ENCODE data around the gene MTMR12. TPM values are rescaled to one million over a fixed set of nuclear protein-coding genes. Genes with fewer than 3 reads are reported as not detected.
"Not testable (repeated sequence)": the region's sequence is repeated elsewhere in the genome, so short reads cannot be mapped to it uniquely, and the experiment has no call there.

Gene MTMR12
- total and polyA plus RNA-seq, 4 donors, result 7.8 to 43.3 (median 23.8) TPM

GRCh38 chr5:32323741-32324140, 11.0 kb upstream of the MTMR12 start:
- WGBS, 2 donors, result 83 to 88% methylated on average over 8 of the region's 8 CpGs
- ATAC-seq (ENCODE audit: insufficient read depth, low FRiP score) (no peak), DNase-seq (no peak)
- no peak overlapping the region for H3K9ac ChIP-seq (ENCODE audit: insufficient read depth in 1 of 2, low read length in 2 of 2)
- peaks cover 0 to 3% (median 0%) of the 10 kb centered on the region in 4 donors for H3K9me3 ChIP-seq (ENCODE audit: control insufficient read depth in 4 of 4, insufficient read depth in 3 of 4, low read length in 3 of 4)
- peaks cover 0 to 3% (median 0%) of the 10 kb centered on the region in 5 donors for H3K4me1 ChIP-seq (ENCODE audit: control insufficient read depth in 5 of 5, insufficient read depth in 5 of 5, low read length in 5 of 5)
- H3K27ac ChIP-seq (ENCODE audit: low read depth in 1 of 2, low read length in 1 of 2), result no peak overlapping the region
- no peak overlapping the region for H3K4me3 ChIP-seq
- TF ChIP-seq, protein P1, sequence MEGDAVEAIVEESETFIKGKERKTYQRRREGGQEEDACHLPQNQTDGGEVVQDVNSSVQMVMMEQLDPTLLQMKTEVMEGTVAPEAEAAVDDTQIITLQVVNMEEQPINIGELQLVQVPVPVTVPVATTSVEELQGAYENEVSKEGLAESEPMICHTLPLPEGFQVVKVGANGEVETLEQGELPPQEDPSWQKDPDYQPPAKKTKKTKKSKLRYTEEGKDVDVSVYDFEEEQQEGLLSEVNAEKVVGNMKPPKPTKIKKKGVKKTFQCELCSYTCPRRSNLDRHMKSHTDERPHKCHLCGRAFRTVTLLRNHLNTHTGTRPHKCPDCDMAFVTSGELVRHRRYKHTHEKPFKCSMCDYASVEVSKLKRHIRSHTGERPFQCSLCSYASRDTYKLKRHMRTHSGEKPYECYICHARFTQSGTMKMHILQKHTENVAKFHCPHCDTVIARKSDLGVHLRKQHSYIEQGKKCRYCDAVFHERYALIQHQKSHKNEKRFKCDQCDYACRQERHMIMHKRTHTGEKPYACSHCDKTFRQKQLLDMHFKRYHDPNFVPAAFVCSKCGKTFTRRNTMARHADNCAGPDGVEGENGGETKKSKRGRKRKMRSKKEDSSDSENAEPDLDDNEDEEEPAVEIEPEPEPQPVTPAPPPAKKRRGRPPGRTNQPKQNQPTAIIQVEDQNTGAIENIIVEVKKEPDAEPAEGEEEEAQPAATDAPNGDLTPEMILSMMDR (IDR thresholded peaks at IDR 0.05; ENCODE audit: control extremely low read depth, extremely low read depth), result no peak
- no peaks in the 10 kb centered on the region for H3K36me3 ChIP-seq (ENCODE audit: control insufficient read depth in 4 of 4, insufficient read depth in 4 of 4, low read length in 4 of 4)
- no peaks in the 10 kb centered on the region for H3K27me3 ChIP-seq (ENCODE audit: control insufficient read depth in 3 of 3, insufficient read depth in 3 of 3, low read length in 2 of 3)

- ATAC-seq (ENCODE audit: insufficient read depth, low FRiP score), result no peak
- TF ChIP-seq, protein P1 (IDR thresholded peaks at IDR 0.05; ENCODE audit: control extremely low read depth, extremely low read depth), result no peak
- no peaks in the 10 kb centered on the region for H3K27me3 ChIP-seq (ENCODE audit: control insufficient read depth in 3 of 3, insufficient read depth in 3 of 3, low read length in 2 of 3)
Measured at GRCh38 chr5:32322882-32323281, 10.1 kb upstream of the MTMR12 start.

DNA sequence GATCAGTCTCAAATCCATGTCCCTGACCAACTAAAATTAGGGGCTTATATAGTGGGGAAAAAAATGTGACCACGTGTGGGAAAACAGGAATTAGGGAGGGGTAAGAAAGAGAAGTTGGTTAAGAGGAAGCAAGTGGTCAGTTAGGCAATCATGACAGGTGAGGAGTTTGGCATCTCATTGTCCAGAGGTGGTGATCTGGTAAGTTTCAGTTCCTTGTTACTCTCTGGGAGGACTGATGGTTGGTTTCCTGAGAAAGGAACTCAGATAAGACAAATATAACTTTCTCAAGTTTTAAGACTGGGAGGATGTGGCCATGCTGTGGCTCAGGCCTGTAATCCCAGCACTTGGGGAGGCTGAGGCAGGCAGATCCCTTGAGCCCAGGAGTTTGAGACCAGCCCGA, 9.0 kb upstream of the MTMR12 start:
- H3K9me3 ChIP-seq (ENCODE audit: control insufficient read depth in 4 of 4, insufficient read depth in 3 of 4, low read length in 3 of 4); H3K36me3 ChIP-seq (ENCODE audit: control insufficient read depth in 4 of 4, insufficient read depth in 4 of 4, low read length in 4 of 4); ATAC-seq (ENCODE audit: insufficient read depth, low FRiP score); DNase-seq; H3K27me3 ChIP-seq (ENCODE audit: control insufficient read depth in 3 of 3, insufficient read depth in 3 of 3, low read length in 2 of 3); H3K4me3 ChIP-seq; H3K4me1 ChIP-seq (ENCODE audit: control insufficient read depth in 5 of 5, insufficient read depth in 5 of 5, low read length in 5 of 5); H3K27ac ChIP-seq (ENCODE audit: low read depth in 1 of 2, low read length in 1 of 2); H3K9ac ChIP-seq (ENCODE audit: insufficient read depth in 1 of 2, low read length in 2 of 2): not testable (repeated sequence)
- WGBS, 2 donors, result 75 to 87% methylated on average over 2 of the region's 2 CpGs

More at GRCh38 chr5:32322882-32323281, 10.1 kb upstream of the MTMR12 start:
- peaks cover 0 to 3% (median 0%) of the 10 kb centered on the region in 4 donors for H3K9me3 ChIP-seq (ENCODE audit: control insufficient read depth in 4 of 4, insufficient read depth in 3 of 4, low read length in 3 of 4)
- no peak for DNase-seq
- H3K27ac ChIP-seq (ENCODE audit: low read depth in 1 of 2, low read length in 1 of 2), result no peak overlapping the region
- WGBS, 2 donors, result 97% methylated on average over 12 of the region's 12 CpGs
- no peak overlapping the region for H3K9ac ChIP-seq (ENCODE audit: insufficient read depth in 1 of 2, low read length in 2 of 2)
- H3K36me3 ChIP-seq (ENCODE audit: control insufficient read depth in 4 of 4, insufficient read depth in 4 of 4, low read length in 4 of 4), result no peaks in the 10 kb centered on the region
- H3K4me3 ChIP-seq, result no peak overlapping the region
- peaks cover 0 to 3% (median 0%) of the 10 kb centered on the region in 5 donors for H3K4me1 ChIP-seq (ENCODE audit: control insufficient read depth in 5 of 5, insufficient read depth in 5 of 5, low read length in 5 of 5)

DNA sequence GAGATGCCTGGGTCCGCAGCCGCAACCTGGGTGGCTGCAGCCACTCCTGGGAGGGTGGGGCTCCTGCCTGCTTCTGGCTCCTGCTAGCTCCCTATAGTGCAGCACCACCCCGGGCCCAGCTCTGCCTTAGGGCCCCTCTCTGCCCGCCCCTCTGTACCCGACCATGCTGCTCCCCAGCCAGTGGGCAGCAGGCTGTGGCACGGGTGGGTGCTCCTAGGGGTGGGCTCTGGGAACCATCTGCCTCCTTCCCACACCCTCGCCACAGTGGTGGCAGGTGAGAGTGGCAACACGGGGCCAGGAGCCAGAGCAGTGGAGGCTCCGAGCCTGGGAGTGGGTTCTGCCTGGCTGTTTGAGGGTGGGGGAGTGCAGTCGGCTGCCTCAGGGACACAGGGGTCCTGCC, 7.8 kb upstream of the MTMR12 start:
- H3K27ac ChIP-seq (ENCODE audit: low read depth in 1 of 2, low read length in 1 of 2), result no peak overlapping the region
- H3K27me3 ChIP-seq (ENCODE audit: control insufficient read depth in 3 of 3, insufficient read depth in 3 of 3, low read length in 2 of 3), result no peaks in the 10 kb centered on the region
- peaks cover 0 to 3% (median 0%) of the 10 kb centered on the region in 5 donors for H3K4me1 ChIP-seq (ENCODE audit: control insufficient read depth in 5 of 5, insufficient read depth in 5 of 5, low read length in 5 of 5)
- DNase-seq (no peak), ATAC-seq (ENCODE audit: insufficient read depth, low FRiP score) (no peak)
- no peak overlapping the region for H3K9ac ChIP-seq (ENCODE audit: insufficient read depth in 1 of 2, low read length in 2 of 2)
- no peak overlapping the region for H3K4me3 ChIP-seq
- peaks cover 0 to 3% (median 0%) of the 10 kb centered on the region in 4 donors for H3K9me3 ChIP-seq (ENCODE audit: control insufficient read depth in 4 of 4, insufficient read depth in 3 of 4, low read length in 3 of 4)
- TF ChIP-seq, protein P1 (IDR thresholded peaks at IDR 0.05; ENCODE audit: control extremely low read depth, extremely low read depth), result no peak
- H3K36me3 ChIP-seq (ENCODE audit: control insufficient read depth in 4 of 4, insufficient read depth in 4 of 4, low read length in 4 of 4), result no peaks in the 10 kb centered on the region
- WGBS, 2 donors, result 92 to 95% methylated on average over 10 of the region's 10 CpGs
